Pons (tissue), 1 donor: ENCODE data around the gene OTUB1.

ENCODE experiments used
- DNase-seq: peaks from one replicate; pipeline ENCODE4 v3.0.0-alpha.2; 2016; ENCODE audit warnings: low spot score

OTUB1 gene

DNA sequence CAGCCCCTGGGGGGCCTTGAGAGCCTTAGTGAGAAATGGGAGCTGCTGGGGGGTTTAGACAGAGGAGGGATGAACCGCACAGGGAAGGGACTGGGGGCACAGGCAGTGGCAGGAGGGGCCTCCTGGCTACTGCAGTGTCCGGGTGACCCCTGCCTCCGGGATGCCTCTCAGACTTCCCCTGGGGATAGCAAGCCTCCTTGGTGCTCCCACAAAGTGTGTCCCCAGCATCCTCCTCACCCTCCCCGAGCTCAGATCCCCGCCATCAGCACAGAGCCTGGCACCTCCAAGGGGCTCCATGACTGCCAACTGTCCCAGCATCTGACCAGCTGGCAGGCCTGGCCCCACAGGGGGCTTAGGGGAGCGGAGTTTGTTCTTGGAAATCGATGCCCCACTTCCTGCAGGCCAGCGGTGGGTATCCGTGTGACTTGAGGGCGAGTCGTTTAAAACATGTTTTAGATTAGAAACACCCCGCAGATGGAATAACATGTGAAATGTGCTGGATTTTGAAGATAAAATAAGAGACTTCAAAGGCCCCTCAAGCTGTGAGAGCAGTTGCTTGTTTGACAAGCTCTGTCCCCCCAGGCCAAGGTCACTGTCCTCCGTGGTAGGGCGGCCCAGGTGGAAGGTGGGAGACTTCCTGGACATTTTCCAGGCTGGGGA lies 36.0 kb downstream of the OTUB1 start:
- no peak for DNase-seq

DNA sequence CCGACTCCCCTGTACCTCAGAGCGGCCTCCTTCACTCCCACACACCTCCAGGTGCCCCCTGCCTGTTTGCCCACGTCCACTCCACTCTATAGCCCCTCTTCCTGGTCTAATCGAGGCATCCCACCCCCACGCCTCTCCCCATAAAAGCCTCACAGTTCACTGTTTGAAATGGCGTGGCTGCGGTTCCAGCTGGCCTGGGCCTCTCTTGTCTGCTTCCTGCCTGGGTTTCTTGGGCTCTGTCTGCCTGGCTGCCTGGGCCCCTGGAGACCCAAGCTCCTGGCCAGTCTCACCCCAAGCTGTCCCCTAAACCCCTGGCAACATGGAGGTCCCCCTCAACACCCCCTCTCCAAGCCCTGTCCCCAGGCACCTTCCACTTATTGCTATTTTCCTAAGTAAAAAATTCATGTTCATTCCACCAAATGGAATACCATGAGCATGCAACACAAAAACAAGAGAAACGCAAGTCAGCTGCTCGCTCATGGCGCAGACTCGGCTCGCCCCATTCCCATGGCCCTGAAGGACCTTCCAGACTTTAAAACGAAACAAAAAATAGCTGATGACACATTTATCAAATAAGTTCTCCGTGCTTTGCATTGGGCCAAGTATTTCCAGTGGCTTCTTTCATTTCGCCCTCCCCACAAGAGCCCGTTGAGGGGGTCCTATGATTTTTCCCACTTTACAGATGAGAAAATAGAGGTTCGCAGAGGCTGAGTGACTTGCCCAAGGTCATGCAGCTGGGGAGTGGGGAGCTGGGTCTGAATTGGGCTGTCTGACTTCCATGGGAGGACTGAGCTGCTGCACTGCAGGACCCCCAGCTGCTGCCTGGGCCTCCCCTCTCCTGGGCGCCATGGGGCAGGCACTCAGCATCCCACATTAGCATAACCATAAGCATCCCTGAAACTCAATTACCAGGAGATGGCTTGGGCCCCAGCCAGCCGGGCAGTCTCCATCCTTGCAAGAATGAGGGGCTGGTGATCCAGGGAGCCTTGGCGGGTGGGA lies 37.8 kb downstream of the OTUB1 start:
- no peak for DNase-seq

DNA sequence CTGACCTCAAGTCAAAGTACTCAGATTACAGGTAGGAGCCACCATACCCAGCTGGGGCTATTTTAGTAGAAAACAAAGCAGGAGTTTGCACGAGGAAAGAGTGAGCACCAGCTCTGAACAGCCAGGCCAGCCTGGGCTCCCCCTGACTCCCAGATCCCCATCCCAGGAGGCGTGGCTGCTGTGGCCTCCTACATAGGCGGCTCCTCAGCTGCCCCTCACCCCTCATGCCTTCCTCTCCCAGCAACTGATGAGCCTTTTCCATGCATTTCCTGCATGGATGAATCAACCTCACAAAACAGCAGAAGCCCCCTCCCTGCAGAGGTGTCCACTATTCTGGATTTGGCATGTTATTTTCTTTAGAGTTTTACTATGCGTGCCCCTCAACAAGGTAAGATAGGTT lies 39.0 kb downstream of the OTUB1 start:
- DNase-seq: no peak

DNA sequence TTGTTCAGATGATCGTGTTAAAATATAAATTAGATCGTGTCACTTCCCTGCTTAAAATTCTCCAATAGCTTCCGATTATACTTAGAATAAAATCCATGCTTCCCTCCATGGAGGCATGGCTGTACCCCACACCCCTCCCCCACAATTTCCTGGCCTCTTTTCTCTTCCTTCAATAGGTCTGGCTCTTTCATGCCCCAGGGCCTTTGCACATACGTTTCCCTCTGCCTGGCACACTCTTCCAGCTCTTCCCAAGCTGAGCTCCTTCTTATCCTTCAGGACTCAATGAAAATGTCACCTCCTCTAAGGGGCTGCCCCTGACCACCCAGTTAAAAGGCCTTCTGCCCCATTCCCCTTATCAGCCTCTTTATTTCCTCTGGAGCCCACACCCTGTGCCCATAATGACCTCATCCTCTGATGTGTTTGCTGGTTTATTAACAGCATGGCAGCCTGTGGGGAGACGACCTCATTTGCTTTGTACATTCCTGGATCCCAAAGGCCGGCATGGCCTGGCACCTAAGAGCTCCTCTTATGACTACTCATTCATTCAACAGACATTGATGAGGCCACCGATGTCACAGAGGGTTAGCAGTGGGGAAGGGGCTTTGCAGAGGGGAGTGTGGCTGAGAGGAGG lies 40.5 kb downstream of the OTUB1 start:
- no peak for DNase-seq

DNA sequence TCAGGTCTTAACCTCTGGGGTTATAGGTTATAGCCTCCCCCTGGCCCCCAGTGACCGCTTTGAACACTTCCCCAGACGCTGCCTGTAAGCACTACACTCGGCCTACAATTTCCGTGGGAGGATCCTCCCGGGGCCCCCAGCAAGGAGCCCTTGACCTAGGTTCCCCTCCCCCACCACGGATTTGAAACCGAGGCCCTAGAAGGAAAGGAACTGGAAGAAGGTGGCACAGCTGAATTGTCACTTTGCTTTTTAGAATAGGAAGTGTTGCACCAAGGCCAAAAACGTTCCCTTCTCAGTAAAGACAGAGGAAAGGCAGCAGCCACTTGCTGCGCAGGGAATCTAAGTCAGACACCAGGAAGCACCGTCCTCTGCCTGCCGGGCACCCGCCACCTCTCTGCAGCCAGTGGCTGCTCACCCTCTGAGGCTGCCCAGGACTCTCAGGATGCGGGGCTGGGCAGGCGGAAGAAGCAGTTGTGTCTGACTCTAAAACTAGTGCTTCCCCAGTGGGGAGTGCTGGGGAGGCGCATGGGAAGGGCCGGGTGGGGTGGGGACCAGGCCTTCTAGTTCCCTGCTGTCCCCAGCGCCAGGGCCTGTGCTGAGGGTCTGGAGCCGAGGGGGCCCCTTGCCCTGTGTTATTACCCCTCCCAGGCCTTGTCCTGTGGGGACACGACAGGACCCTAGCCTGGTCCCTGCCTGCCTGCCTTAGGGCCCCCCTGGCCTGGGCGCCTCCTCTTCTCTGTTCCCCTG lies 41.6 kb downstream of the OTUB1 start:
- no peak for DNase-seq

DNA sequence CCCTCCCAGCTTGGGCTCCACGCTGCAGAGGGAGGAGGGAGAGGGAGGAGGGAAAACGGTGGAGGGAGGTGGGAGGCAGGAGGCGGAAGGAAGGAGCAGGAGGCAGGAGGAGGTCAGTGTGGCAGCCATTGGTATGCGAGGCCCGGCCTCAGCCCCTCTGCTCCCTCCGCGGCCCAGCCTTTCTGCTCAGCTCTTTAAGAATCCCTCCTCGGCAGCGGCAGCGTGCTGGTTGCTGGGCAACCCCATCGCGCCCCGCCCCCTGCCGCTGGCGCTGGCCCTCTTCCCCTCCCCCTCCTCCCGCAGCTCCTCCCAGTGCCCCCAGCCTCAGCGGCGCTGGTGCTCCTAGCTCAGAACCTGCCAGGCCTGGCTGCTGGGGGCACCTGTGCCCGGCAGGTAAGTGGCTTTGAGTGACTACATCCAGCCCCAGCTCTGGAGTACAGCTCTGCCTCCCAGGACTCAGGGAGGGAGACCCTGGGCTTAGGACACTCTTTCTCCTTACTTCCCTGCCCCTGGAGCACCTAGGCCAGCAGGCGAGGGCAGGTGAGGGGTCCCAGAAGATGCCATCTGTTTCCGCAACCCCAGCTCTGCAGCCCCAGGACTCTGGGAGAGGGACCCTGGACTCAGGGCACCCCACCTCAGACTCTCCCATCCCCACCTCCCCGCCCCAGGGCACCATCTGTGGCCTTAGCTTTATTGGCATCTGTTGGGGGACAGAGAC lies 42.3 kb downstream of the OTUB1 start:
- no peak for DNase-seq

DNA sequence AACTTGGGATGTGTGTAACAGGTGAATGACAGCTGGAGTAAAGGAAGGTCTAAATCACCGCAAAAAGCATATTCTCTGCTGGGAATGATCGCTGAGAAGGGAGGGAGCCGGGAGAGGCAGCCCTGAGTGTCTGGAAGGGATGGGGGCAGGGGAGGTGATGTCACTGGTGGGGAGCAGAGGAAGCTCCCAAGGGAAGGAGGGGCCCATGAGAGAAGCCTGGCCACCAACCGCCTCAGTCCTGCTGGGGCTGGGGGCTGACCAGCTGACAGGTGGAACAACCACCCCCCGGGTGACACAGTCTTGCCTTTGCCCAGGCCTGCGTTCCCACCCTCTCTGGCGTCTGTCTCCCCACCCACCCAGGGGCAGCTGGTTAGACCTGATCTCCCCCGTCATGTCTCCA lies 43.5 kb downstream of the OTUB1 start:
- DNase-seq: no peak

DNA sequence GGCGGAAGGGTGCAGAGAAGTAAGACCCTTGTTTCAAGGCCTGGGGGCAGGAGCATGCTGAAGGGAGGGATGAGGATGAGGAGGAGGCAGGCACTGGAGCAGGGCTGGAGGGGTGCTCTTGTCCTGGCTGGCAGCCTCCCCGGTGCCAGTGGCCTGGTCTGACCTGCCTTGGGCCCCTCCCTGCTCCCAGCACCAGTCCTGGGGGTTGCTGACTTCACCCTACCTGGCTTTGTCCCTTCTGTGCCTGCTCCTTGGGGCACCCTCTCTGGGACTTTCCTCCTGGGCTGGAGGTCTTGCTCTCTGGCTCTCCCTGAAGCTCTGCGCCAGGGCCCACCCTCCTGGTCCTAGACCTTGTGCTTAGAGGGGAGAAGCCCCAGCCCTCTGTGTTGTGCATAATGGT lies 44.8 kb downstream of the OTUB1 start:
- no peak for DNase-seq

DNA sequence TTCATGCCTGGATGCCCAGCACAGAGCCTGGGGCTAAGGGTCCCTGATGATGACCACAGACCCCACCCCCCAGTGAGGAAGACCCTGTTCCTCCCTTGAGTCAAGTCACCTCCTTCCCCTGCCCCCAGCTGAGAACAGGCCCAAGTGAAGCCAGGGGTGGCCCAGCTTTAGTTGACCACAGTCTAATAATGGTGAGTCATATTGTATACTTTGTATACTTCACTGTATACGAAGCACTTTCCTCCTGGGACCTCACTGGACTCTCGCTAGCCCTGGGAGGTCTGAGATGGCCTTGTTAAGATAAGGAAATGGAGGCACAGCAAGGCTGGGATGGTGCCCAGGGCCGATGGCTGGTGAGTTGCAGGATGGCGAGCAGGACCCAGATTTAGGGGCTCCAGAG lies 45.8 kb downstream of the OTUB1 start:
- no peak for DNase-seq

DNA sequence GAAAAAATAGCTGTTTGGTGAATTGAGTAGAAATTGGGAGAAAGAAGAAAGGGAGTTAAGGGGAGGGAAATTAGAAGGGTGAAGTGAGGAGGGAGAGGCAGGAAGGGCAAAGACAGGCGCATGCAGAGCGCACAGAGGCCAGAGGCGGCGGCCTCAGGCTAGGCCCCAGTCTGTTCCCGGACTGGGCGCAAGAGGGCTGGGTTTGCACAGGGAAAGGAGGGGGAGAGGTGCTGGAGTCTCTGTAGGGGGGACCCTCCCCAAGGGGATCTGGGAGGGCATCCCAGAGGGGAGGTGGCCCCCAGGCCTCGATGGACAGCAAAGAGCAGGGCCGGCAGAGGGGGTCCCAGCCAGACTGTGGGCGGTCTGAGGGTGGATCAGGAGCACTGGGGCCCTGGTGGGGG lies 48.2 kb downstream of the OTUB1 start:
- DNase-seq: no peak

DNA sequence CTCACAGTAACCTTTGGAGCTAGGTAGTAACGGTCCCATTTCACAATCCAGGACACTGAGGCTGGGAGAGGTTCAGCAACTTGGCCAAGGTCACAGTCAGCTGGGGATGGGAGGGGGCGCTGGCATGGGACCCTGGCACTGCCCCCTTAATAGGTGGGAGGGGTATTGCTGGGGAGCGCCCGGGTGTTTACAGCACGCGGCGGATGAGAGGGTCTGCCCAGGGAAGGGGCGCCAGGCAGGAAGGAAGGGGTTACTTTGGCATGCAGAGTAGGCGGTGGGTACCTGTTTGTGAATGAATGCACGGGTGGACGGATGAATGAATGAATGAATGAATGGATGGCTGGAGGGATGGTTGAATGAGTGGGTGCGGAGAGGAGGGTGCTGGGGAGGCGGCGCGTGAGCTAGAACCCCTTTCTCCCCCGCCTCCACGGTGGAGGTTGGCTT lies 48.9 kb downstream of the OTUB1 start:
- DNase-seq: no peak

DNA sequence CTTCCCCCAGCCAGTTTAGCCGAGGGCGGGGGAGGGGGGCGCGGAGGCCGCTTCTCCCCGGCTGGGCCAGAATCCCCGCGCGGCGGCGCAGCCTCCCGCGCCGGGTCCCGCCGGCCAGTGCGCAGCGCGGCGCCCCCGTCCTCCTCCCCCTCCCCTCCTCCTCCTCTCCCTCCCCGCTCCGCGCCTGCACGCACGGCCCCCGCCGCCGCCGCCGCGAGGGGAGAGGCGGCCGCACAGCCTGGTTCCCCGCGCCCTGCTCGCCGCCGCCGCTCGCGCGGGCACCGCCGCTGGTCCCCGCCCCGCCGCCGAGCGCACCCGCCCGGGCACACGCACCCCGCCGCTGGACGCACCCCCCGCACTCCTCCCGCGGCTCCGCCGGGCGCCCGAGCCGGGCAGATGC lies 49.3 kb downstream of the OTUB1 start, which contains the start of gene FLRT1:
FLRT1 (plus strand) TSS at position 356 of the 400 bp plus-strand sequence. CDS start 80,337 bp downstream, outside the sequence.
- DNase-seq: no peak

DNA sequence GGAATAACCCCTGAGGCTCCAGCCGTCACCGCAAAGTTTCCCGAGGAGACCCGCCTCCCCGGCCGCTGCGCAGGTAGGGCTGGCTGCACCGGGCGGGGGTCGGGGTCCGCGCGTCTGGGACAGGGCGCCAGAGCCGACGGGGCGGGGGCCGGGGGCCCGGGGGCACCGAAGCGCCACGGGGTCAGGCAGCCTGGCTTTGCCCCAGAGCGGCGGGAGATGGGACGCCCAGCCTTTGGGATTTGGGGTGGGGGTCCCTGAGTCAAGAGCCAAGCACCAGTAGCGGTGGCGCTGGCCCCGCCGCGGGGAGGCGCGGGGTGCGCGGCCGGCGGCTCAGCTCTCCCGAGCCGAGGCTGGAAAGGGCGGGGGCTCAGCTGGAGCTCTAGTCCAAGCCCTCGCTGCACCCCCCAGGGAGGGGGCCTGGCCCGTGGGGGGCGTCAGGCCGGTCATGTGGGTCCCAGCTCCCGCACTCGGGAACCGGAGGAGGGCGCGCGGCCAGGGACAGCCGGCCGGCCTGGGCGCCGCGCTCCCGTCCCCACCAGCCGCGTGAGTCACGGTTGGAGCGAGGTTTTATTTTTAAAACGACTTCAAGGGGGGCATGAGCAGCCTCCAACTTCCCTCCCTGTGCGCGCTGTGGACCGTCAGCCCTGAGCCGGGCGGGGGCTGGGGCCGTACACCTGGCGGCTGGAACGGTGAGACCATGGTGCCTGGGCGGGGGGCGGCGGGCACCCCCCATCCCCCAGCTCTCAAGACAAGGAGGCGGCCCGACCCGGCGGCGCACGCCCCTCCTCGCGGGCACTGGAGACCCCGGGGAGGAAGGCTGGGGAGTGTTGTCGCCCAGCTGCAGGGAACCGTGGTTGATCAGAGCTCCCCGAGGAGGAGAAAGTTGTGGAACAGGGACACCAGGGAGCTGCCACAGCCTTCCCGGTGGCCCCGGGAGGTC lies 50.1 kb downstream of the OTUB1 start:
- no peak for DNase-seq

DNA sequence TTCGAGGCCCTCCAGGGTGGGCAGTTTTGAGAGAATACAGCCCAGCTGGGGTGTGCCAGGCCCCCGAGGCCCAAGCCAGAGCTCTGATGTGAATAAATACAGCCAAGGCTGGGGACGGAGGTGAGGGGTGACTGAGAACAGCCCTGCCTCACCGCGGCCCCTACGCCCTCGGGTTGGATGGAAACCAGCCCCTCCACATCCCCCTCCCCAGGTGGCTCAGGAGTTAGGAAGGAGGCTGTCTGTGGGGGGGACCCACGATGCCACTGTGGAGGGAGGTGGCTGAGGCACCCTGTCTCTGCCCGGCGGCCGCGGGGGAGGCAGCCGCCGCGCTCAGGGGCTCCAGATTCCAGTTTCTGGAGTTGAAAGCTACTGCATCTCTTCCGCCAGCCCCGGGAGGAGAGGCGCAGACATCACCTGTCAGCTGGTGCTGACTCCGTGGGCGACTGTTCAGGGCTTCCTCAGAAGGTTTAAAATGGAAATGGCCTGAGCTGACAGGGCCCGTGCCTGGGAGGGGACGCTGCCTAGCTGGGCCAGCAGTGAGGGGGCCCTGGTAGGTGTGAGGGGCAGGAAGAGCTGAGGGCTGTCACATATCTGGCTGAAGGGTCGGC lies 50.9 kb downstream of the OTUB1 start:
- DNase-seq: no peak

DNA sequence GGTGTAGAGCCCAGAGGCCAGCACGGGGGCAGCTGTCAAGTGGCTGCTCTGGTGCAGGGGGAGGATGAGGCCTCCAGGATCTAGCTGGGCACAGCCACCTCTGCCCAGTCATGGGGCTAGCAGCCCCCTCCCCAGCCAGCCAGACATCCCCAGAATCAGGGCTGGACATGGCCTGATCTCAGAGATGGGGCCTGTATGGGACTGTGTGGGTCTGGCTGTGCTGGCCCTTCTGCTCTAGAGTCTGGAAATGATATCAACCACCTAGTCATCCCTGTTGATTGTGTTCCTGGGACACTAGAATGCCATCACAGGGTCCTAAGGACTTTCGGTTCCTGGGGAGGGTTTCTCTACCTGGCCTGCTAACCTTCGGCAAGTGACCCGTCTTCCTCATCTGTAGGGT lies 52.3 kb downstream of the OTUB1 start:
- no peak for DNase-seq

DNA sequence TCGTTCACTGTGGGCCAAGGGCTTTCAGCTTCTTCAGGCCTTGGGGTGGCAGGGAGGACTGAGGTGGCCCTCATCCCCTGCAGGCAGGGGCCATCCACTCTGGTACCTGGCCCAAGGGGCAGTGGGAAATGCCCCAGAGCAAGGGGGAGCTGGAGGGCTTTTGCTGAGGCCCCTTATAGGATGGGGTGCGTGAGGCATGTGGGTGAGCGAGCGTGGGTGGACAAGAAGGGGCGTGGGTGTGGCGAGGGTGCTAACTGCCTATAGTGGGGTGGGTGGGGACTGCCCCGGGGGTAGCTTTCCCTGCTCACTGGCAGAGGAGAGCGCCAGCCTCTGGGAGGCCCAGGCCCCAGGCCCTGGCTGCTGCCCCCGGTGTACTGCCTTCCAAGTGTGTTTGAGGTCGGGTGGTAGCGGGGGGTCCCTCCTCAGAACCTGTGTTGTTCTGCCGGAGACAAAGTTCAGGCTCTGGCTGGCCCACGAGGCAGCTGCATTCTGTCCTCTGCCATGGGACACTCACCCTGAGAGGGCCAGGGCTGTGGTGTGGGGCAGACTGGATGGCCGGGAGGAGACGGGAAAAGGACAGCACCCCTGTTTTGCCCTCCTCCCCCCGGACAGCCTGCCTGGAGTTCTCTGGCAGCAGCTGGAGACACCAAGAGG lies 52.9 kb downstream of the OTUB1 start:
- no peak for DNase-seq

DNA sequence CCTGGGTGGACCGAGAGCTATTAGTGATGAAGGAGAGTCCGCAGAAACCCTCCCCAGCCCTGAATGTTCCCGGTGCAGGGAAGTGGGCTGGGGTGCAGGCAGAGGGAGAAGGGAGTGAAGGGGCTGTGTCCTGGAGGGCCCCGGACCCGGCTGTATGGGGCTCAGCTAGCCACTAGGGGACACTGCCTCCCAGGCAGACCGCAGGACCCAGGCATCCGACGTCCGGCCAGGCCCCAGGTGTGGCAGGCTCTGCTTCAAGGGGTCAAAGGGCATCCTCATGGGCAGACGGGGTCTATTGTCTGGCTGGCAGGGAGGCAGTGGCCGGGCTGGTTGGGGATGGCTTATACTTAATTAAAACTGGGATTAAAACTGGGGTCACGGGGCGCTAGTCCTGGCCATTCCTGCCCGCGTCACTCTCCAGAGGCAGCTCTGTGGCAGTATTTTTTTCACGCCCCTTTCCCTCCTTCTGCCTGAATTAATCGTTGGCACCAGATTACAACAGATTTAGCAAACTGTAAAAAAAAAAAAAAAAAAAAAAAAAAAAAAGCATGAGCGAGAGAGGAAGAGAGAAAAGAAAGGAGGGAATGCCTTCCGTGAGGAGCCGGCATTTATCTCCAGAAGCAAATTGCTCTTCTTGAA lies 54.6 kb downstream of the OTUB1 start:
- DNase-seq: peak; percentile 65

DNA sequence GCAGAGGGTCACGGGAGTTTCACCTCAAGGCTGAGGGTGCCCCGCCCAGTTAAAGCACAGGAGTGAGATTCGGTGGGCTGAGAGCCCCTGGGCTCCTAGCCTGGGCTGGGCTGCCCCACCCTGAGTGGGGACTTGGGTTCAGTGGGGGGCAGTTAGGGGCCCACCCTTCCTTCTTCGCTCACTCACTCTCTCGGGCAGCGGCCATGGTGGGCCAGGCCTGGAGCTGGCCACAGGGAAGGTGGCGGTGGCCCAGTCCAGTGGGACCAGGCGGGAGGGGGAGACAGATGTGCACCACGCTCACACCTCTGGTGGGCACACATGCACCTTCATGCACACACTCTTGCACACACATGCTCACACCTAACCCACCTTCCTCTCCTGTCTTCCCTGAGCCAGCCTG lies 55.6 kb downstream of the OTUB1 start:
- no peak for DNase-seq

DNA sequence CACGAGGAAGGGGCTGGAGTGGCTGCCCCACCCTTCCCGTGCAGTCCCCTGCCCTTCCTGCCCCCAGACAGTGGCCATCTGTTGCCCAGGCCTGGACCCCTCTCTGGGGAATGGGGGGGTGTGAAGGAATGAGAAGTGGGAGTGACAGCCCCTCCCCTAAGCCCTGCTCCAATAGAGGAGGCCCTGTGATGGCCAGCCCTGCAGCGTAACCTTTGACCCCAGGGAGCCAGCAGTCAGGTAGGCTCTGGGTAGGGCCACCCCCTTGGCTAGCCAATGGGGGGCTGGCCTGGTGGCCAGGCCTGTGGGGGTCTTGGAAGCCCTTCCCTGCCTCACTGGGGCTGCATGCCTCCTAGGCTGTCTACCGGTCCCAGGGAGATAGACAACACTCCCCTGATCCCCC lies 56.1 kb downstream of the OTUB1 start:
- DNase-seq: no peak
